ENCODE measurements around the gene WDR27.

Gene WDR27

GRCh38 chr6:169591616-169592015 is 110.2 kb downstream of the WDR27 start:
- TF ChIP-seq GATA3 (IDR thresholded peaks at IDR 0.05; ENCODE audit: low read depth, low read length): no peak
- no peak for TF ChIP-seq GATA2 (IDR thresholded peaks at IDR 0.05; ENCODE audit: low read depth, low read length)

DNA sequence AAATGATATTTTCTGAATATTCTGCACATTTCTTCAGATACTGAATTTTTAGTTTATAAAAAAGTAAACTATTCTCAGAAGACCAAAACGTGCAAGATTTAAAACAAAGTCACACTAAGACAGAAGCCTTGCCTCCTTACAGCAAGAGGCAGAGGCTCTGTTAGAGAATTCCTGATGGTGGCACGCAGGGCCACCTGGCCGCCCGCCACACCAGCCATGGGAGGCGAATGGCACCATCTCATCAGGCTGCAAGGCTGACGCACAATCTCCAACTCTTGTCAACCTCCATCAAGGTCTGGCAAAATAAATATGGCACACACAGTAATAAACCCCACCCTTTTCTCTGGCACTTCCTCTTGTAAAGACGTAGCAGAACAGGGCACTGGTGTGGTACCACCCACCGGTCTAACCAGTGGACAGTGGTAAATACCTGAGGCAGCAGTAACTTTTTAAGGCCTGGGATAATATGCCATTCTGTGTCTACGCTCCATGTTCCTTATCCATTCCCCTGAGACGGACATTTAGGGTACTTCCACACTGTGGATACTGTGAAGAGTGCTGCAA is 111.4 kb downstream of the WDR27 start:
- TF ChIP-seq GATA3 (IDR thresholded peaks at IDR 0.05; ENCODE audit: low read depth, low read length) (no peak), GATA2 (IDR thresholded peaks at IDR 0.05; ENCODE audit: low read depth, low read length) (no peak)

GRCh38 chr6:169589699-169590257 is 112.1 kb downstream of the WDR27 start:
- TF ChIP-seq GATA2 (IDR thresholded peaks at IDR 0.05; ENCODE audit: low read depth, low read length) (no peak), GATA3 (IDR thresholded peaks at IDR 0.05; ENCODE audit: low read depth, low read length) (no peak)

DNA sequence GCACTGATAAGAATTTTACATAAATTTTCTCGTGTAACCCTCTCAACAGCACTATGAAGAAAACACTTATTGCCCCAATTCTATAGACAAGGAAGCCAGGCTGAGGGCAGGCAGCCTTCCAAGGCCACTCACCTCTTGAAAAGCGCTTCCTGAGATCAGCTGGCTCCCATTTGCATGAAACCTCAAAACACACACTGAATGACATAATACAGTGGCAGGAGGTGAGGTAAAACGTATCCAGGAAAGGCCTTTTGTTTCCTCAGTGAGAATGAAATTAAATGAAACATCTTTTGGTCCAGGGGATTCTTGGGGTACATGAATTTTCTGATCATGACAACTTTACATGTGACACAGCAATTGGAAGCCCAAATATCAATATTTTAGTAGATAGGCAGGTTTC is 112.5 kb downstream of the WDR27 start:
- TF ChIP-seq GATA2 (IDR thresholded peaks at IDR 0.05; ENCODE audit: low read depth, low read length): no peak
- TF ChIP-seq GATA3 (IDR thresholded peaks at IDR 0.05; ENCODE audit: low read depth, low read length): no peak

GRCh38 chr6:169587975-169588374 is 113.9 kb downstream of the WDR27 start:
- TF ChIP-seq GATA3 (IDR thresholded peaks at IDR 0.05; ENCODE audit: low read depth, low read length) (no peak), GATA2 (IDR thresholded peaks at IDR 0.05; ENCODE audit: low read depth, low read length) (no peak)

DNA sequence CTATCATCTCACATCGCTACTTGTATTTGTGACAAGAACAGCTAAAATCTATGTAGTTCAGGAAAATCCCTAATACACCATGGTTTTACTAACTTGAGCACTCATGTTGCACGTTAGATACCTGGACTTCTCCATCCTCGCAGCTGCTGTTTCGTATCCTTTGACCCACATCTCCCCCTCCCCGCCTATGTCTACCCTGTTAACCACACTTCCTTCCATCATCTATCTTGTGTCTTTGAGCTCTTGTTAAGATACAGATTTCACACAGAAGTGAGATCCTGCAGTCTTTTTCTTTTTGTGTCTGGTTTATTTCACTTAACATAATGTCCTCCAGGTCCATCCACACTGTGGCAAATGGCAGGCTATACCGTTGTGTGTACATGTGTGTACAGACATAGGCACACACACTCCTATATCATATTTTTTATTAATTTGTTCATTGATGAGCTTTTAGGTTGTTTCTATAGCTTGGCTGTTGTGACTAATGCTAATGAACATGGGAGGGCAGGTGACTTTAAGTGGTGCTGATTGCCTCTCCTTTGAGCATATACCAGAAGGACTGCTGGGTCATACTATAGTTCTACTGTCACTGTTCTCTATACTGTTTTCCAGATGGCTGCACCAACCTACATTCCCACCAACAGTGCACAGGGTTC is 117.8 kb downstream of the WDR27 start:
- TF ChIP-seq GATA2 (IDR thresholded peaks at IDR 0.05; ENCODE audit: low read depth, low read length): no peak
- no peak for TF ChIP-seq GATA3 (IDR thresholded peaks at IDR 0.05; ENCODE audit: low read depth, low read length)

GRCh38 chr6:169579407-169580111 is 122.3 kb downstream of the WDR27 start:
- TF ChIP-seq GATA2 (IDR thresholded peaks at IDR 0.05; ENCODE audit: low read depth, low read length) (no peak), GATA3 (IDR thresholded peaks at IDR 0.05; ENCODE audit: low read depth, low read length) (no peak)

DNA sequence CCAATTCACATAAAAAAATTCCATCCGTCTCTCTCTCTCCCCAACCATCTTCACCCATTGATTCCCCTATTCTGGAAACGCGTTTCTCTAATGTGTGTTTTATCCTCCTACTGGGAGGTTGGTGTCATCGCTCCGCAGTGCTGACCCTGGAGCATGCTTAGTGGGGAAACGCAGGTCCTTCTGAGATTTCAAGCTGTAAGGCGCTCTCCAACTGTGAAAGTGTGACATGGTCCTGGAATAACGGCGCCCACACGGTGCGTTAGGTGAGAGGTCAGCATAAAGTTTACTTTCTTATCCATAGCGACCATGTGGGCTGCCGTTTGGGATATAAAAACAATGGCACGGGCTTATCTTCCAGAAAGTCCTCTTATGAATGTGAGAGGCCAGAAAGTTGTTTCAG is 123.9 kb downstream of the WDR27 start:
- TF ChIP-seq GATA2 (IDR thresholded peaks at IDR 0.05; ENCODE audit: low read depth, low read length) (no peak), GATA3 (IDR thresholded peaks at IDR 0.05; ENCODE audit: low read depth, low read length) (no peak)

DNA sequence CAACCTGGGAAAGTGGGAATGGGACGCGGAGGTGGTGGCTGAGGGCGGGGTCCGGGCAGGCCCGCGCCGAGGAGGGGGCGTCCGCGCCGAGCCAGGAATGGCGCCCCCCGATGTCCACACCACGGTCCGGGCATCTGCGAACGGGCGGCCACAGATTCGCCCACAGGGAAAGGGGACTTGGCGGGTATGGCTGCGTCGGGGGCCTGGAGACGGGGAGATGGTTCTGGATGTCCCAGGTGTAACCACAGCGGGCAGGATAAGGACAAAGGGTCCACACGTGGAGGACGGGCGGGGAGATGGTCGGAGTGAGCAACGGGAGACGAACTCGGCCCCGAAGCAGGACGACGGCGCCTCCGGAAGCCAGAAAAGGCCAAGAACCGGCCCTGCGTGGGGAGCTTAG is 124.6 kb downstream of the WDR27 start:
- no peak for TF ChIP-seq GATA3 (IDR thresholded peaks at IDR 0.05; ENCODE audit: low read depth, low read length)
- no peak for TF ChIP-seq GATA2 (IDR thresholded peaks at IDR 0.05; ENCODE audit: low read depth, low read length)

DNA sequence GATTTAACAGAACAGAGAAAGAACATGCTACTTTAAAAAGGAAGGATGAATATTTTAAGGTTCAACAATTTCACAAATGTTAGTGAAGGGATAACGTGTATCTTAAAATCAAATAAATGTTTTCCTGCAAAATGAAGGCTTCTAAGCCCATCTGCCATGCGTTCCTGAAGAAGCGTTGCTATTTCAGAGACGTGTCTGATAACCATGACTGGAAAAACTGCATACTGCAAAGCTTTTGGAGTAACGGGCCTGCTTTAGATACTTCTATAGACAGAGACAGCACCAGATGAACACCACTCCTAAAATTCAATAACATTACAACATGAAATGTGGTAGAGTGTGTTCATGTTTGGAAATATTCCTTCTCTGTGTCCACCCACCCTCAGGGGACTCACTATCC is 126.0 kb downstream of the WDR27 start:
- TF ChIP-seq GATA2 (IDR thresholded peaks at IDR 0.05; ENCODE audit: low read depth, low read length) (no peak), GATA3 (IDR thresholded peaks at IDR 0.05; ENCODE audit: low read depth, low read length) (no peak)

- TF ChIP-seq GATA3 (IDR thresholded peaks at IDR 0.05; ENCODE audit: low read depth, low read length): no peak
- no peak for TF ChIP-seq GATA2 (IDR thresholded peaks at IDR 0.05; ENCODE audit: low read depth, low read length)
These were observed 126.5 kb downstream of the WDR27 start for GRCh38 chr6:169575365-169575764.

DNA sequence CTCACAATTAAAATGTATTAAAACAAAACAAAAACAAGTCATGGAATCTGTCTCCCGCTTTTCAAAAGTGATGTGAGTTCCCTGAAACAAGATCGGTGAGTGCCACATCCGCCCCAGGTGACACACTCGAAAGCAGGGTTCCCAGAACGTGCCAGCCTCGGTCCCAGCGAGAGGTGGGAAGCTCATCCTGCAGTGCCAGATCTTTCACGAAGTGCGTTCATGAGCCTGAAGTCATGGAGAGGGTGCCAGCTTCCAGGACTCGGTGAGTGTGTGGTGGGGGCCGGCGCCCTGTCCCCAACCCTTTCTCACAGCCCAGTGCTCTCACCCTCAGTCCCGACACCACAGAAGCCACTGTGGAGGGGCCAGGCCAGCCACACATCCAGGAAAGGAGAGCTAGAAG is 127.4 kb downstream of the WDR27 start:
- TF ChIP-seq GATA3 (IDR thresholded peaks at IDR 0.05; ENCODE audit: low read depth, low read length): no peak
- TF ChIP-seq GATA2 (IDR thresholded peaks at IDR 0.05; ENCODE audit: low read depth, low read length): no peak

GRCh38 chr6:169573883-169574282 is 127.9 kb downstream of the WDR27 start:
- TF ChIP-seq GATA2 (IDR thresholded peaks at IDR 0.05; ENCODE audit: low read depth, low read length): no peak
- TF ChIP-seq GATA3 (IDR thresholded peaks at IDR 0.05; ENCODE audit: low read depth, low read length): no peak

GRCh38 chr6:169571123-169571962 is 130.5 kb downstream of the WDR27 start:
- no peak for TF ChIP-seq GATA3 (IDR thresholded peaks at IDR 0.05; ENCODE audit: low read depth, low read length)
- TF ChIP-seq GATA2 (IDR thresholded peaks at IDR 0.05; ENCODE audit: low read depth, low read length): no peak
